Activated T-cell treated with anti-CD3 and anti-CD28 coated beads, Interleukin-2, amount 50 U/mL, for 72 hours (primary cell): Measurements from ENCODE around the gene FOLR1. TPM values are rescaled to one million over a fixed set of nuclear protein-coding genes. Genes with fewer than 3 reads are reported as not detected.
"Not testable (repeated sequence)": the region's sequence is repeated elsewhere in the genome, so short reads cannot be mapped to it uniquely, and the experiment has no call there.

Experiments used
- ATAC-seq, 2 donors: fragments of 150-1000 bp; cut with Tn5 transposase; replicated peaks in 1 of 2; 2 replicates each; pipeline ENCODE4 v1.10.0; 2021; ENCODE audit warnings: moderate library complexity in 2 of 2, mild to moderate bottlenecking in 1 of 2
- DNase-seq, 2 donors: peaks; one replicate each; pipeline ENCODE4 v3.0.0; 2021 to 2022; ENCODE audit warnings: mixed read lengths in 1 of 2
- H3K27ac Mint-ChIP-seq: one replicate; pipeline ENCODE4 v1.8.0; 2022; ENCODE audit warnings: mild to moderate bottlenecking, moderate library complexity, mixed read lengths
- H3K27me3 Mint-ChIP-seq: one replicate; pipeline ENCODE4 v1.8.0; 2022; ENCODE audit warnings: low read depth, mixed read lengths
- H3K36me3 Mint-ChIP-seq, 2 donors: one replicate each; pipeline ENCODE4 v1.8.0; 2022; ENCODE audit warnings: mixed read lengths in 2 of 2, mild to moderate bottlenecking in 1 of 2; ENCODE audit not compliant: insufficient read depth in 2 of 2
- H3K4me1 Mint-ChIP-seq: one replicate; pipeline ENCODE4 v1.8.0; 2022; ENCODE audit warnings: low read depth, mixed read lengths
- H3K4me3 Mint-ChIP-seq, 2 donors: one replicate each; pipeline ENCODE4 v1.8.0; 2022; ENCODE audit warnings: mild to moderate bottlenecking in 2 of 2, mixed read lengths in 2 of 2, moderate library complexity in 2 of 2
- H3K9me3 Mint-ChIP-seq, 2 donors: one replicate each; pipeline ENCODE4 v1.8.0; 2022; ENCODE audit warnings: mixed read lengths in 2 of 2
- total RNA-seq, 2 donors: library from RNA; stranded (reverse); gene quantifications; one replicate each; pipeline ENCODE4 v1.2.3, GENCODE V29; 2022

The FOLR1 gene
- total RNA-seq, result not detected

- Mint-ChIP-seq H3K4me3 (no peak within 1 kb of the TSS), H3K27ac (no peak within 1 kb of the TSS), H3K36me3 (no peaks in the 10 kb centered on the region), H3K9me3 (no peaks in the 10 kb centered on the region), H3K4me1 (no peaks in the 10 kb centered on the region), H3K27me3 (no peaks in the 10 kb centered on the region)
- ATAC-seq (no peak), DNase-seq (no peak)
Observed at GRCh38 chr11:72191961-72192381, at the start of gene FOLR1. TSS of gene FOLR1 (plus strand) at chr11:72192140. CDS start at chr11:72192174, 34 bp downstream.

- not testable (repeated sequence) for H3K27ac Mint-ChIP-seq, H3K4me3 Mint-ChIP-seq, H3K9me3 Mint-ChIP-seq, ATAC-seq, DNase-seq, H3K36me3 Mint-ChIP-seq
- peaks cover 23% of the 10 kb centered on the region for H3K4me1 Mint-ChIP-seq
- peaks cover 11% of the 10 kb centered on the region for H3K27me3 Mint-ChIP-seq
Observed at GRCh38 chr11:72142543-72142942, 49.4 kb upstream of the FOLR1 start.

DNA sequence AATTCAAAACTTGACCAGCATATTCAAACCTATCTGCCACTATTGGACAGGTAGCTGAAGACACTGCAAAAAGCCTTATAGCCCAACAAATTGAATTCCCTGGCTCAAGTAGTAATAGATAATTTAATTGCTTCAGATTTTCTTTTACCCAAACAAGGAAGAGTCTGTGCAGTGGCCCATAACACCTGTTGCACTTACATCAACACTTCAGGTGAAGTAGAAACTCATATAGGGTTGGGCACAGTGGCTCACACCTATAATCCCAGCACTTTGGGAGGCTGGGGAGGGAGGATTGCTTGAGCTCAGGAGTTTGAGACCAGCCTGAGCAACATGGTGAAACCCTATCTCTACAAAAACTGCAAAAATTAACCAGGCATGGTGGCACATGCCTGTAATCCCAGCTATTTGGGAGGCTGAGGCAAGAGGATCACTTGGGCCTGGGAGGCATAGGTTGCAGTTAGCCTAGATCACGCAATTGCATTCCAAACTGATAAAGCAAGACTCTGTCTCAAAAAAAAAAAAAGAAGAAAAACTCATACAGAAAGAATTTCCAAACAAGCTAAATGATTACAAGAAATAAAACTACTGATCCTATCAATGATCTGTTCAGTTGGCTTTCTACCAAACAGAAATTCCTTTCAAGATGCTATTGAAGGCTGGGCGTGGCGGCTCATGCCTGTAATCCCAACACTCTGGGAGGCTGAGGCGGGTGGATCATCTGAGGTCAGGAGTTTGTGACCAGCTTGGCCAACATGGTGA, 47.0 kb upstream of the FOLR1 start:
- Mint-ChIP-seq H3K4me1 (peaks cover 19% of the 10 kb centered on the region), H3K9me3 (no peaks in the 10 kb centered on the region), H3K27me3 (peaks cover 7% of the 10 kb centered on the region), H3K36me3 (no peaks in the 10 kb centered on the region), H3K27ac (no peak overlapping the region), H3K4me3 (no peak overlapping the region)
- DNase-seq (no peak), ATAC-seq (no peak)

DNA sequence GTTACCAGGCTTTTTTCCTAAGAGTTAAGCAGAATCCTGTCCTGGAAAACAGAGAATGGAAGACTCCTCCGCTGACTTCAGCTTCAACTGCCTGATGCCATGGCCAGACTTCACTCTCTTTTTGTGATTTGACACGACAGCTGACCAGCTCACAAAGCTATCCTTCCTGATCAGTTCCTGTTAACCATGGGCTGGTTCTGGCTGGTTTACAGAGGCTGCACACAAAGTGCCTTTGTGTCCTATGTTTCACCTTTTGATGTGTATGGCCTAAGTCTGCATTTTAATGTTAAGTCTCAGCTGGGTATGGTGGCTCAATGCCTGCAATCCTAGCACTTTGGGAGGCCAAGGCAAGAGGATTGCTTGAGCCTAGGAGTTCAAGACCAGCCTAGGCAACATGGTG, 45.3 kb upstream of the FOLR1 start:
- Mint-ChIP-seq H3K4me1 (peaks cover 5% of the 10 kb centered on the region), H3K27me3 (peaks cover 6% of the 10 kb centered on the region), H3K4me3 (no peak overlapping the region), H3K36me3 (no peaks in the 10 kb centered on the region), H3K27ac (no peak overlapping the region), H3K9me3 (no peaks in the 10 kb centered on the region)
- ATAC-seq (no peak), DNase-seq (no peak)

DNA sequence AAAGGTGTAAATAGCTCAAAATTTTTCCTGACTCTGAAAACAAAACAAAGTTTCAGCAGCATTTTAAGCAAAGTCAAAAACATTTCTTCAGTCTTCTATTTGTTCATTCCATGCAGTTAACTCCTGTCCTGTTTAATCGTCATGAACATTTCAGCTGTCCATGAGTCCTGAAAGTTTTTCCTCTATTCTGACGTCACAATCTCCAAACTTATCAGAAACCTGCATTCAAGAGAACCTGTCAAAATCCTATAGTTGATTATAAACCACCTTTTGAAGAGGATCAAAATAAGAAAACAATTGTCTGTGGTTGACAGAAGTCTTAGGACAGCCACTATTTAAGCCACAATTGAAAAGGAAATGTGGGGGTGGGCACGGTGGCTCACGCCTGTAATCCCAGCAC, 41.1 kb upstream of the FOLR1 start:
- Mint-ChIP-seq H3K36me3 (no peaks in the 10 kb centered on the region), H3K9me3 (no peaks in the 10 kb centered on the region), H3K27ac (no peak overlapping the region), H3K4me1 (no peaks in the 10 kb centered on the region), H3K27me3 (peaks cover 11% of the 10 kb centered on the region), H3K4me3 (no peak overlapping the region)
- no peak for DNase-seq
- no peak for ATAC-seq

DNA sequence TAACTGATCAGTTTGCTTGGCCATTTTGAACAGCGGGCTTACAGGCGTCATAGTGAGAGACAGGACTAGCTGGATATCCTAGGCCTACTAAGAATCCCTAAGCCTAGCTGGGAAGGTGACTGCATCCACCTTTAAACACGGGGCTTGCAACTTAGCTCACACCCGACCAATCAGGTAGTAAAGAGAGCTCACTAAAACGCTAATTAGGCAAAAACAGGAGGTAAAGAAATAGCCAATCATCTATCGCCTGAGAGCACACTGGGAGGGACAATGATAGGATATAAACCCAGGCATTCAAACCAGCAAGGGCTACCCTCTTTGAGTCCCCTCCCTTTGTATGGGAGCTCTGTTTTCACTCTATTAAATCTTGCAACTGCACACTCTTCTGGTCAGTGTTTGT, 38.1 kb upstream of the FOLR1 start:
- not testable (repeated sequence) for ATAC-seq, H3K36me3 Mint-ChIP-seq, H3K4me3 Mint-ChIP-seq, H3K27ac Mint-ChIP-seq, H3K4me1 Mint-ChIP-seq, H3K9me3 Mint-ChIP-seq, DNase-seq
- peaks cover 20% of the 10 kb centered on the region for H3K27me3 Mint-ChIP-seq

DNA sequence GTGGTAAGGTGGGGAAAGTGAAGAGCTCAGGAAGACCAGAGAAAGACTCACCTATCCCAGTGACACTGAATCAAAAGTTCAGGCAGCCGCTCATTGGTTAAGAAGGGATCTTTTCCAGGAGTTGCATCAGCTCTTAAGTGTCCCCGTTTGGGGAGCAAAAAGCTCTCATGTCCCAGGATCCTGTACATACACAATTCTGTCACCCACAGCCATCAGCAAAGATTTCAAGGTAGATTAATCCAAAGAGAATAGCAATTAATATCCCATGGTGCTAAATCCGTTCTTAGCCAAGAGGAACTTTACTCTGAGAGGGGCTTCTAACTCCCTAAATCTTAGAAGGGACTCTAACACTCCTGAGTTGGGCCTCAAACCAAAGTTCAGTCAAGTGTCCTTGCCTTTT, 37.1 kb upstream of the FOLR1 start:
- H3K27ac Mint-ChIP-seq, result no peak overlapping the region
- no peaks in the 10 kb centered on the region for H3K4me1 Mint-ChIP-seq
- DNase-seq (no peak), ATAC-seq (no peak)
- no peaks in the 10 kb centered on the region for H3K36me3 Mint-ChIP-seq
- no peaks in the 10 kb centered on the region for H3K9me3 Mint-ChIP-seq
- H3K4me3 Mint-ChIP-seq, result no peak overlapping the region
- H3K27me3 Mint-ChIP-seq, result peaks cover 30% of the 10 kb centered on the region

- Mint-ChIP-seq H3K36me3 (no peaks in the 10 kb centered on the region), H3K27me3 (peaks cover 31% of the 10 kb centered on the region), H3K4me3 (no peak overlapping the region), H3K9me3 (no peaks in the 10 kb centered on the region), H3K27ac (no peak overlapping the region), H3K4me1 (no peaks in the 10 kb centered on the region)
- ATAC-seq (no peak), DNase-seq (no peak)
Observed at GRCh38 chr11:72155751-72156150, 36.2 kb upstream of the FOLR1 start.

GRCh38 chr11:72157131-72157530, 34.8 kb upstream of the FOLR1 start:
- Mint-ChIP-seq H3K27ac (no peak overlapping the region), H3K27me3 (peaks cover 35% of the 10 kb centered on the region), H3K36me3 (no peaks in the 10 kb centered on the region), H3K4me3 (no peak overlapping the region), H3K9me3 (no peaks in the 10 kb centered on the region), H3K4me1 (no peaks in the 10 kb centered on the region)
- ATAC-seq (no peak), DNase-seq (no peak)

DNA sequence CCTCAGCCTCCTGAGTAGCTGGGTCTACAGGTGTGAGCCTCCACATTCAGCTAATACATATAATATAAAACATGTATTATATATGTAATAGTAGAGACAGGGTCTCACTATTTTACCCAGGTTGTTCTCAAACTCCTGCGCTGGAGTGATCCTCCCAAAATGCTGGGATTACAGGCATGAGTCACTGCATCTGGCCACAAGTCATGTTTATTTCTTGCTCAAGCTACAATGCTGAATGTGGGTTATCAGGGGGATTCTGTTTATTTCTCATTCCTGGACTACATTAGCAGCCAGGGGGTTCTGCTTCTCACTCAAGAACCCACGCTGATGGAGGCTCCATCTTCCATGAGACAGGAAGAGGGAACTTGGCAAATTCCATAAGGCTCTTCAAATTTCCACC, 31.6 kb upstream of the FOLR1 start:
- no peak for ATAC-seq
- Mint-ChIP-seq H3K4me1 (no peaks in the 10 kb centered on the region), H3K4me3 (no peak overlapping the region), H3K9me3 (no peaks in the 10 kb centered on the region), H3K27ac (no peak overlapping the region), H3K27me3 (peaks cover 24% of the 10 kb centered on the region), H3K36me3 (no peaks in the 10 kb centered on the region)
- DNase-seq, result no peak

DNA sequence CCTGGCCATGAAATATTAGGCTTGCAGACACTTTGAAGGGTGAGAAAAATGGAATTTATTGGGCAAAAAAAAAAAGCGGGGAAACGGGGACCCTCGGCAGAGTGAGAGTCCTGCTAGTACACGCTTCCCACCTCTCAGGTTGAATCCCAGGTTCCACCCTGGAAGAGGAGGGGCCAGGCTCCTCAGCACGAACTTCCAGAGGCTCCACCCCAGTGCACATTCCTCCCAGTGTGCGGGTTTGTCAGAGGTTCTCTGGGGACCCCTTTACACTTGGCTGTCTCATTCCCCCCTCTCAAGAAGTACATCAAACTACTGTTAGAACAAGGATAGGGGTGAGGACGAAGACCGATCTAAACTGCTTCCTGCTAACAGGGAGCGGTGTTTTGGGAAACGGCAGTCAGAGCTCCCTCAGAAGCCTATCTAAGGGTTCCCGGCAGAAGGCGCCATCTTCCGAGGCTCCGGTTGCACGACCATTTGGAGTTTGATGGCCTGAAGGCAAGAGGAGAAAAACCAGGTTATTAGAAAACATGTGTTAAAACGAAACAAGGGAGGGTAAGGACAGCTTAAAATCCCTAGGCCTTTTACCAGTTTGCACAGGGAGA, 28.9 kb upstream of the FOLR1 start:
- Mint-ChIP-seq H3K27me3 (peaks cover 32% of the 10 kb centered on the region), H3K4me3 (no peak overlapping the region), H3K9me3 (no peaks in the 10 kb centered on the region), H3K27ac (no peak overlapping the region), H3K4me1 (no peaks in the 10 kb centered on the region), H3K36me3 (no peaks in the 10 kb centered on the region)
- ATAC-seq (no peak), DNase-seq (no peak)

DNA sequence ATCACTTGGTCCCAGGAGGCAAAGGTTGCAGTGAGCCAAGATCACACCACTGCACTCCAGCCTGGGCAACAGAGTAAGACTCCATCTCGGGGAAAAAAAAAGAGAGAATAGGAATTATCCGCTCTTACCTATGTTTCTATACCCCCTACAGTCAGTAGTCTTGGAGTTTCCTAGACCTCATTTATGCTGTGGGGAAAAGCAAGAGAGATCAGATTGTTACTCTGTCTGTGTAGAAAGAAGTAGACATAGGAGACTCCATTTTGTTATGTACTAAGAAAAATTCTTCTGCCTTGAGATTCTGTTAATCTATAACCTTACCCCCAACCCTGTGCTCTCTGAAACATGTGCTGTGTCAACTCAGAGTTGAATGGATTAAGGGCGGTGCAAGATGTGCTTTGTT, 27.8 kb upstream of the FOLR1 start:
- not testable (repeated sequence) for H3K27ac Mint-ChIP-seq, H3K9me3 Mint-ChIP-seq, DNase-seq, H3K4me1 Mint-ChIP-seq, ATAC-seq, H3K4me3 Mint-ChIP-seq, H3K36me3 Mint-ChIP-seq
- H3K27me3 Mint-ChIP-seq, result peaks cover 20% of the 10 kb centered on the region

DNA sequence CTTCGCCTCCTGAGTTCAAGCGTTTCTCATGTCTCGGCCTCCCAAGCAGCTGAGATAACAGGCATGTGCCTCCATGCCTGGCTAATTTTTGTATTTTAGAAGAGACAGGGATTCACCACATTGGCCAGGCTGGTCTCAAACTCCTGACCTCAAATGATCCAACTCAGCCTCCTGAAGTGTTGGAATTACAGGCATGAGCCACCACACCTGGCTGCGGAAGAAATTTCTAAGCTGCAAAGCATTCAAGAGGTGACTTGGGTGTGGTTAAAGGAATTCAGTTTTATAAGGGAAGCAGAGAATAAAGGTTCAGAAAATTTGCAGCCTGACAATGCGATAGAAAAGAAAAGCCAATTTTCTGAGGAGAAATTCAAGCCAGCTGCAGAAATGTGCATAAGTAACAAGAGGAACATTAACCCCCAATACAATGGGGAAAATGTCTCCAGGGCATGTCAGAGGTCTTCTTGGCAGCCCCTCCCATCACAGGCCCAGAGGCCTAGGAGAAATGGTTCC, 22.8 kb upstream of the FOLR1 start:
- not testable (repeated sequence) for DNase-seq, H3K27ac Mint-ChIP-seq, H3K36me3 Mint-ChIP-seq, H3K4me3 Mint-ChIP-seq, H3K9me3 Mint-ChIP-seq, H3K4me1 Mint-ChIP-seq, H3K27me3 Mint-ChIP-seq, ATAC-seq

- not testable (repeated sequence) for H3K9me3 Mint-ChIP-seq, DNase-seq, H3K27ac Mint-ChIP-seq, H3K36me3 Mint-ChIP-seq, H3K27me3 Mint-ChIP-seq, H3K4me1 Mint-ChIP-seq, ATAC-seq, H3K4me3 Mint-ChIP-seq
Observed at GRCh38 chr11:72169754-72170153, 22.2 kb upstream of the FOLR1 start.
